Fibroblast of skin of left quadriceps (primary cell): ENCODE data around the gene SLC22A31.
"Not testable (repeated sequence)": the region's sequence is repeated elsewhere in the genome, so short reads cannot be mapped to it uniquely, and the experiment has no call there.

Experiments used
- DNase-seq, 2 experiments: peaks; one replicate each; pipeline ENCODE4 v3.0.0-alpha.2; 2013; ENCODE audit warnings: low read depth in 2 of 2

SLC22A31 gene

DNA sequence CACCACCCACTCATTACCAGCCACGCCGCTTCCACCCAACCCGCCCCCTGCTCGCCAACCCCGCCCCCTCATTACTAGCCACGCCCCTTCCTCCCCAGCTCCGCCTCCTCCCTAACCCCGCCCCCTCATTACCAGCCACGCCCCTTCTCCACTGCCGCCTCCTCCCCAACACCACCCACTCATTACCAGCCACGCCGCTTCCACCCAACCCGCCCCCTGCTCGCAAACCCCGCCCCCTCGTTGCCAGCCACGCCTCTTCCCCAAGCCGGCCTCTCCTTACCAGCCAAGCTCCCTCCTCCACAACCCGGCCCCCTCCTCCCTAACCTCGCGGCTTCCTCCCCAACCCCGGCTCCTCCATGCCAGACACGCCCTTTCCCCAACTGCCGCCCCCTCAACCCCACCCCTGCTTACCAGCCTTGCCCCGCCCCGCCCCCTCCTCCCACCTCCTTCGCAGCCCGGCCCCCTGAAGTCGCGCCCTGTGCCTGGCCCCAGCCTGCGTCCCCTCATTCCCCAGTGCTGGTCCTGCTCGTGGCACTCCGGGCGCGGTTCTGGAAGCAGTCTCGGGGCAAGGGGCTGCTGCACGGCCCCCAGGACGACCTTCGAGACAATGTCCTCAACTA, 7.3 kb downstream of the SLC22A31 start:
- peak; percentile 68 to 73 for DNase-seq

DNA sequence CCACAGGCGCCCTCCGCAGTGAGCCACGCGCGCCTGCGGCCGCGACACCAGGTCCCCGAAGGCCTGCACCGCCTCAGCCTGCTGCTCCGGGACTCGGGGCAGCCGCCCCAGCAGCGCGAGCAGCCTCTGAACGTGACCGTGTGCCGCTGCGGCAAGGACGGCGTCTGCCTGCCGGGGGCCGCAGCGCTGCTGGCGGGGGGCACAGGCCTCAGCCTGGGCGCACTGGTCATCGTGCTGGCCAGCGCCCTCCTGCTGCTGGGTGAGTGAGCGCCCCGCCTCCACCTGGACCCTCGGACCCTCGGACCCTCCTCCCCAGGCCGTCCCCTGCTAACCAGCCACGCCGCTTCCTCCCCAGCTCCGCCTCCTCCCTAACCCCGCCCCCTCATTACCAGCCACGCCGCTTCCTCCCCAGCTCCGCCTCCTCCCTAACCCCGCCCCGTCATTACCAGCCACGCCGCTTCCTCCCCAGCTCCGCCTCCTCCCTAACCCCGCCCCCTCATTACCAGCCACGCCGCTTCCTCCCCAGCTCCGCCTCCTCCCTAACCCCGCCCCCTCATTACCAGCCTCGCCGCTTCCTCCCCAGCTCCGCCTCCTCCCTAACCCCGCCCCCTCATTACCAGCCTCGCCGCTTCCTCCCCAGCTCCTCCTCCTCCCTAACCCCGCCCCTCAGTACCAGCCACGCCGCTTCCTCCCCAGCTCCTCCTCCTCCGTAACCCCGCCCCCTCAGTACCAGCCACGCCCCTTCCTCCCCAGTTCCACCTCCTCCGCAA, 8.0 kb downstream of the SLC22A31 start:
- DNase-seq, result peak; percentile 84

DNA sequence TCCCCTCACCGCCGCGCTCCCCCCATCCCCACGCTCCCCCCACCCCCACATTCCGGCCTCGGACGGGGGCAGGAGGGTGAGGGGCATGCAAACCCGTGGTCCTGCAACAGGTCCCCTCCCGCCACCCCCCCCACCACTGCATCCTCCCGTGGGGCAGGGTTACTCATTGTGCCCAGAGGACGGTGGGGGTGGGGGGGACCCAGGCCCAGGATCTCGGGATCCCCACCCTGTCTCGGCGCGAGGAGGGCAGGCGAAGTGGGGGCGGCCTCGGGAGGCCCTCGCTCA, 8.5 kb downstream of the SLC22A31 start:
- no peak for DNase-seq

DNA sequence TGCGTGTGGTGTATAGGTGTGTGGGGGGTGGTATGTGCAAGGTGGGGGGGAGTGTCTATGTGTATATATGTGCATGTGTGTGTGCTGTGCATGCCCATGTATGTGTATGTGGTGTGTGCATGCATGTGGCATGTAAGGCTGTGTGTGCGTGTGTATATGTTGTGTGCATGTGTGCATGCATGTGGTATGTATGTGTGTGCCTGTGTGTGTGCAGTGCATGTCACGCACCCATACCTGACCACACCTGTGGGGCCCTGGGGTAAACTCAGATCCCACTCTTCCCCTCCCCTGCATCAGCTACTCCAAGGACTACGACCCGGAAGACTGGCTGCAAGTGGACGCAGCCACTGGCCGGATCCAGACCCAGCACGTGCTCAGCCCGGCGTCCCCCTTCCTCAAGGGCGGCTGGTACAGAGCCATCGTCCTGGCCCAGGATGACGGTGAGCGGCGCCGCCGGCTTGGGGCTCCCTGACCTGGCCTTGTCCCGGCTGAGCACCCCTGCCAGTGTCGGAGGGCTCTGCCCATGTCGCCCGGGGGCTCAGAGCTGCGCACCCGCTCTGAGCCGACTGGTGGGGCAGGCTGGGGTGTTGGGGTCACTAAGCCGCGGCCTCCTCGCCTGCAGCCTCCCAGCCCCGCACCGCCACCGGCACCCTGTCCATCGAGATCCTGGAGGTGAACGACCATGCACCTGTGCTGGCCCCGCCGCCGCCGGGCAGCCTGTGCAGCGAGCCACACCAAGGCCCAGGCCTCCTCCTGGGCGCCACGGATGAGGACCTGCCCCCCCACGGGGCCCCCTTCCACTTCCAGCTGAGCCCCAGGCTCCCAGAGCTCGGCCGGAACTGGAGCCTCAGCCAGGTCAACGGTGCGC, 9.1 kb downstream of the SLC22A31 start:
- no peak for DNase-seq

DNA sequence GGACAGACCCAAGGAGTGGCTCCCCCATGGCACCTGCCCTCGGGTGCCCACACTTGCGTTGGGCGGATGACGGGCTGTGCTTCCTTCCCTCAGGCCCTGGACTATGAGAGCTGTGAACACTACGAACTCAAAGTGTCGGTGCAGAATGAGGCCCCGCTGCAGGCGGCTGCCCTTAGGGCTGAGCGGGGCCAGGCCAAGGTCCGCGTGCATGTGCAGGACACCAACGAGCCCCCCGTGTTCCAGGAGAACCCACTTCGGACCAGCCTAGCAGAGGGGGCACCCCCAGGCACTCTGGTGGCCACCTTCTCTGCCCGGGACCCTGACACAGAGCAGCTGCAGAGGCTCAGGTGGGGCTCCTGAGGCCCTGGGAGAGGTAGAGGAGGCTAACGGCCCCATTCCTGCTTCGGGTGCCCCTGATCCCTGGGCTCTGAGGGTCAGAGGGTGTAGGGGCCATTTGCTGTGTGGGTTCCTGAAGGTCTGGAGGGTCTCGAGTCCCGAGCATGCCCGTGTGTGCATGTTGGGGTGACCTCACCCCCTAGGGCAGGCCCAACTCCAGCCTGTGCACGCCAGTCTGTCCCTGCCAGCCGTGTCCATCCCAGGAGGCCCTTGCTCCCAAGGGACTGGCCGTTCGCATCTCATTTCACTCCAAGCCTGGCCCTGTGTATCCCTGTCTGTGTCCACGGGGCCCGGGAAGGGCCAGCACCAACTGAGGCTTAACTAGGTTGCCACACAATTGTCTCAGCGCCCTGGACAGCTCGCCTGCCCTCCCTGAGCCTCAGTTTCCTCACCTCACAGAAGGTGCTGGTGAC, 10.0 kb downstream of the SLC22A31 start:
- DNase-seq, result no peak

DNA sequence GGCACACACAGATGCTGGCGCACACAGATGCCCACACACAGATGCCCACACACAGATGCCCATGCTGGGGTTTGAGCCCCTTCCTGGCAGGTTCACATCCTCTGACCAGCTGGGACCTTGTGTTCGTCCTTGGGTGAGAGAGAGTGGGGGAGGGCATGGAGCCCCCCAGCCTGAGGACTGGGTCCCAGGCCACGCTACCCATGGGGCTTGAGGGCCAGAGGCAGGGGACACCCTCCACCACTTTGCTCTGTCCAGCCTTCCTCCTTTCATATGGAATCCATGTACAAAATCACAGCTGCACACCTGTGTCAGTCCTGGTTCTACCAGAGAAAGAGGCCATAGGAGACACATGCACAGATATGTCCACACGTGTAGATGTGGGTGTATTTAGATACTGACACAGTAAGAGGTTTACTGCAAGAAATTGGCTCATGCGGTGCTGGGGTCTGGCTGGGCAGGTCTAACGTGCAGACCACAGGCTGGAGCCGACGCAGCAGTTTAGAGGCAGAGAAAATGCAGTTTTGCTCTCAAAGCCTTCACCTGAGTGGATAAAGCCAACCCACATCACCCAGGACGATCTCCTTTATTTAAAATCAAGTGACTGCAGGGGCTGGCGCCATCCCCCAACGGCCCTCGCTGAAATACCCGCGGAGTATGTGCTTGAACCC, 10.8 kb downstream of the SLC22A31 start:
- no peak for DNase-seq

DNA sequence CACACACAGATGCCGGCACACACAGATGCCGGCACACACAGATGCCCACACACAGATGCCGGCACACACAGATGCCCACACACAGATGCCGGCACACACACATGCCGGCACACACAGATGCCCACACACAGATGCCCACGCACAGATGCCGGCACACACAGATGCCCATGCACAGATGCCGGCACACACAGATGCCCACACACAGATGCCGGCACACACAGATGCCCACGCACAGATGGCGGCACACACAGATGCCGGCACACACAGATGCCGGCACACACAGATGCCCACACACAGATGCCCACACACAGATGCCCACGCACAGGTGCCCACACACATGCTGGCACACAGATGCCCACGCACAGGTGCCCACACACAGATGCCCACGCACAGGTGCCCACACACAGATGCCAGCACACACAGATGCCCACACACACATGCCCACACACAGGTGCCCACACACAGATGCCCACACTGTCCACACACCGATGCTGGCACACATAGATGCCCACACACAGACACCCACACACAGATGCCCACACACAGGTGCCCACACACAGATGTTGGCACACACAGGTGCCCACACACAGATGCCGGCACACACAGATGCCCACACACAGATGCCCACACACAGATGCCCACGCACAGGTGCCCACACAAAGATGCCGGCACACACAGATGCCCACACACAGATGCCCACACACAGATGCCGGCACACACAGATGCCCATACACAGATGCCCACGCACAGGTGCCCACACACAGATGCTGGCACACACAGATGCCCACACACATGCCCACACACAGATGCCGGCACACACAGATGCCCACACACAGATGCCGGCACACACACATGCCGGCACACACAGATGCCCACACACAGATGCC, 11.6 kb downstream of the SLC22A31 start:
- not testable (repeated sequence) for DNase-seq

DNA sequence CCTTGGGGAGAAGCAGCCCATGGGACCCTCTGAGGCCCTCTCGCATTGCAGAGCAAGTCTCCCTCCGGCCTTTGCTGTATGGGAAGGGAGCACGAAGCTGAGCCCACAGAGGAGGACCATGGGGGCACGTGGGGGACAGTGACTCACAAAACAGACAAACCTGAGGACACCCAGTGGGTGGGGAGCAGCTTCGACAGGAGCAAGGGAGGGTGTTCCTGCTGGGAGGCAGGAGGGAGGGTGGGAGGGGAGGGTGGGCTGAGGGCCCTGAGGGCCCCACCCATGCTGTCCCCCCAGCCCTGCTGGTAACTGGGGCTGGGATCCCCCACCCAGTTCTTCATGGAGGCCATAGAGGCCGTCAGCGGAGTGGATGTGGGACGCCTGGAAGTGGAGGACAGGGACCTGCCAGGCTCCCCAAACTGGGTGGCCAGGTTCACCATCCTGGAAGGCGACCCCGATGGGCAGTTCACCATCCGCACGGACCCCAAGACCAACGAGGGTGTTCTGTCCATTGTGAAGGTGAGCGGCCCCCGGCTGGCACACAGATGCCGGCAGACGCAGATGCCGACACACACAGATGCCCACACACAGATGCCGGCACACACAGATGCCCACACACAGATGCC, 12.5 kb downstream of the SLC22A31 start:
- no peak for DNase-seq

DNA sequence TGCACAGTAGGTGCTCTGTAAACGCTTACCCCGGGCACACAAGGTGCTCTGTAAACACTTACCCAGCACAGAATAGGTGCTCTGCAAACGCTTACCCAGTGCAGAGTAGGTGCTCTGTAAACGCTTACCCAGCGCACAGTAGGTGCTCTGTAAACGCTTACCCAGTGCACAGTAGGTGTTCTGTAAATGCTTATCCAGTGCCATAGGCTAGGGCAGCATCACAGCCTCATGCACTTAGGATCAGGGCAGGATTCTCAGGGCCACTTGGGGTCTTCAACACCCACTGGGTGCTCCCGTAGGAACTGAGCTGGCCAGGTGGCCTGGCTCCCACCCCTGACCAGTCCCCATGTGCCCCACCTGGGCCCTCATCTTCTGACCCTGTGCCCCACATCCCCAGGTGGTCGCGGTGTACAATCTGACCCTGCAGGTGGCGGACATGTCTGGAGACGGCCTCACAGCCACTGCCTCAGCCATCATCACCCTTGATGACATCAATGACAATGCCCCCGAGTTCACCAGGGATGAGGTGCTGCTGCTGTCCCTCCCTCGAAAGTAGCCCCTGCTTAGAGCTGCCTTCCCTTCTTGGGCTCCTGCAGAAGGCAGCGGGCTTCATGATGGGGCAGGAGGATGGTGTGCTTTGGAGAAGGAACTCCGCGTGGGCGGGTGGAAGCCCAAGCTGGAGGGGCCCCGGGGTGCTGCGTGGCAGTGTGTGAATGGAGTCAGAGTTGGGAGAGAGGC, 13.1 kb downstream of the SLC22A31 start:
- DNase-seq, result no peak

DNA sequence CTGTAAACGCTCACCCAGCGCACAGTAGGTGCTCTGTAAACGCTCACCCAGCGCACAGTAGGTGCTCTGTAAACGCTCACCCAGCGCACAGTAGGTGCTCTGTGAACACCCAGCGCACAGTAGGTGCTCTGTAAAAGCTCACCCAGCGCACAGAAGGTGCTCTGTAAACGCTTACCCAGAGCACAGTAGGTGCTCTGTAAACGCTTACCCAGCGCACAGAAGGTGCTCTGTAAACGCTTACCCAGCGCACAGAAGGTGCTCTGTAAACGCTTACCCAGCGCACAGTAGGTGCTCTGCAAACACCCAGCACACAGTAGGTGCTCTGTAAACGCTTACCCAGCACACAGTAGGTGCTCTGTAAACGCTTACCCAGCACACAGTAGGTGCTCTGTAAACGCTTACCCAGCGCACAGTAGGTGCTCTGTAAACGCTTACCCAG, 13.7 kb downstream of the SLC22A31 start:
- not testable (repeated sequence) for DNase-seq

DNA sequence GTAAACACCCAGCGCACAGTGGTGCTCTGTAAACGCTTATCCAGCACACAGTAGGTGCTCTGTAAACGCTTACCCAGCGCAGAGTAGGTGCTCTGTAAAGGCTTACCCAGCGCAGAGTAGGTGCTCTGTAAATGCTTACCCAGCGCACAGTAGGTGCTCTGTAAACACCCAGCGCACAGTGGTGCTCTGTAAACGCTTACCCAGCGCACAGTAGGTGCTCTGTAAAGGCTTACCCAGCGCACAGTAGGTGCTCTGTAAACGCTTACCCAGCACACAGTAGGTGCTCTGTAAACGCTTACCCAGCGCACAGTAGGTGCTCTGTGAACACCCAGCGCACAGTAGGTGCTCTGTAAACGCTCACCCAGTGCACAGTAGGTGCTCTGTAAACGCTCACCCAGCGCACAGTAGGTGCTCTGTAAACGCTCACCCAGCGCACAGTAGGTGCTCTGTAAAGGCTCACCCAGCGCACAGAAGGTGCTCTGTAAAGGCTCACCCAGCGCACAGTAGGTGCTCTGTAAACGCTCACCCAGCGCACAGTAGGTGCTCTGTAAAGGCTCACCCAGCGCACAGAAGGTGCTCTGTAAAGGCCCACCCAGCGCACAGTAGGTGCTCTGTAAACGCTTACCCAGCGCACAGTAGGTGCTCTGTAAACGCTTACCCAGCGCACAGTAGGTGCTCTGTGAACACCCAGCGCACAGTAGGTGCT, 14.3 kb downstream of the SLC22A31 start:
- not testable (repeated sequence) for DNase-seq

DNA sequence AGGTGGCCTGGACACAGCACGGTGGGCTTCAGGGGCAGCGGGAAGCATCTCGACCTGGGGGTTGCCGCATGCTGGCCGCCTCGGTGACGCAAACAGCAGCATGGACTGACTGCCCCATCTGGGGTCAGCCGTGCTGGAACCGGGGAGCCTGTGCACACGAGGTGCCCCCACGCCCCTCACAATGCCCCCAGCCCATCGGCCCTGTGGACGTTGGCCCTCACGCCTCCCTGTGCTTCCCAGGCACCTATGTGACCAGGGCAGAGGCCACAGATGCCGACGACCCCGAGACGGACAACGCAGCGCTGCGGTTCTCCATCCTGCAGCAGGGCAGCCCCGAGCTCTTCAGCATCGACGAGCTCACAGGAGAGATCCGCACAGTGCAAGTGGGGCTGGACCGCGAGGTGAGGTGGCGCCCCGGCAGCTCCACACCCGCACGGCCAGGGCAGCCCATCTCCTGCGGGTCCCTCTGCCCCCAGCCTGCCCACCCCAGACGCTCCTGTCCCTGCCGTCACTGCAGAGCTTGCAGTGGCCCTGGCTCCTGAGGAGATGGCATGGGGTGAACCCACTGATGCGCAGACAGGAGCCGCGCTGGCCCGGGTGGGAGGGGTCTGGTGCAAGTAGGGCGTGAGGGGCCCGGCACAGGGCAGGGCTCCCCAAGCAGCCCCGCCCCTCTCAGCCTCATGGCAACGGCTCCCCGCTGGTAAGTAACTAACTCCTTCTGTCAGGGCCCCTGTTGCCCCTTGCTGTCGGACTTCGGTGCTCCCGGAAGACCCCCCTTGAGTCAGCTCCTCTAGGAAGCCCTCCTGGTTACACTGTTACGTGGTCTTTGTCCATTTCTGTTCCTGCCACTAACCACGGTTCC, 15.2 kb downstream of the SLC22A31 start:
- DNase-seq, result no peak

DNA sequence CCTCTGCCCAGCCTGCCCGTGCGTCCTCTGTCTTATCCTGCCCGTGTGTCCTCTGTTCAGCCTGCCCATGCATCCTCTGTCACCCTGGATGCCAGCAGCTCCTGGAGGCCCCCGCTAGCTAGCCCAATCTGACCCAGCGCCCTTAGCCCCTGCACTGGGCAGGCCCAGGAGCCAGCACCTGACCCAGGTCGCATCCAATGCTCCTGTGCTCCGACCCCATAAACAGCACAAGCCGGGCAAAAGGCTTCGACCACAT, 15.7 kb downstream of the SLC22A31 start:
- DNase-seq, result no peak

DNA sequence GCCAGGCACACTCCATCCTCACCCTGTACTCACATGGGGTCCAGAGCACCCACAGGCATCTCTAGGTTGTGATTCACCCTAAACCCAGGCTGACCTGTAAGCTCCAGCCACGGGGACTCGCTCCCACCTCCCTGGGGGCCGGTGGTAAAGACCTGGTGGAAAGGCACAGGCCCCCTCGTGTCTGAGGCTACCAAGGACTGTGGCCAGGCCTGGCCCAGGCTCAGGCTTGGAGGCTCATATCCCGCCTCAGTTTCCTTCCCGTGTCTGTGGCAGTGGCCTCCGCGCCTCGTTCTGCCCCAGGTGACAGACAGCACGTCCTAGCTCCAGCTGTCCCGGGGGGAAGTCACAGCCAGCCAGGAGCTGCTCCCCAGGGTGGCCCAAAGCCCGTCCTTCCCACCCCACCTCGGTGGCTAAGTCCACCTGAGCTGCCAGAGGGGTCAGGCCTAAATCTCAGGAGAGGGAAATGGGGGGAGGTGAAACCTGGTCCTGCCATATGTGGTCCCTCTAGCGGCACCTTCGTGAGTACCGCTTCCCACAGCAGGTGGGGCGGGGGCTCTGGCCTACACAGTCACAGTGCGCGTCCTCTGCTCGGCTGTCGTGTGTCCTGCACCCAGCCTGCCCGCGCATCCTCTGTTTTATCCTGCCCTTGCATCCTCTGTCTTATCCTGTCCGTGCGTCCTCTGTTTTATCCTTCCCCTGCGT, 16.2 kb downstream of the SLC22A31 start:
- DNase-seq, result no peak

DNA sequence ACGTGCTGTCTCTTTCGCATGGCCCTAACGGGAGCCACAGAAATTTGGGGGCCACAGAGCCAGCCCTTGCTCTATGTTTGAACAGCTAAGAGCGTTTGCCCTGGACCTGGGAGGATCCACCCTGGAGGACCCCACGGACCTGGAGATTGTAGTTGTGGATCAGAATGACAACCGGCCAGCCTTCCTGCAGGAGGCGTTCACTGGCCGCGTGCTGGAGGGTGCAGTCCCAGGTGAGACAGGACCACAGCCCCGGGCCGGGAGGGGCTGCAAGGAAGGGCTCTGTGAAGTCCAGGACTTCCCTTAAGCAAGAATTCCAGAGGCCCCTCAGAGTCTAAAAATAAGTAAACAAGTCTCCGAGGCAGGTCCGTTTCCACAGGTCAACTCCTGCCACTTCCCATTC, 16.9 kb downstream of the SLC22A31 start:
- DNase-seq, result no peak

DNA sequence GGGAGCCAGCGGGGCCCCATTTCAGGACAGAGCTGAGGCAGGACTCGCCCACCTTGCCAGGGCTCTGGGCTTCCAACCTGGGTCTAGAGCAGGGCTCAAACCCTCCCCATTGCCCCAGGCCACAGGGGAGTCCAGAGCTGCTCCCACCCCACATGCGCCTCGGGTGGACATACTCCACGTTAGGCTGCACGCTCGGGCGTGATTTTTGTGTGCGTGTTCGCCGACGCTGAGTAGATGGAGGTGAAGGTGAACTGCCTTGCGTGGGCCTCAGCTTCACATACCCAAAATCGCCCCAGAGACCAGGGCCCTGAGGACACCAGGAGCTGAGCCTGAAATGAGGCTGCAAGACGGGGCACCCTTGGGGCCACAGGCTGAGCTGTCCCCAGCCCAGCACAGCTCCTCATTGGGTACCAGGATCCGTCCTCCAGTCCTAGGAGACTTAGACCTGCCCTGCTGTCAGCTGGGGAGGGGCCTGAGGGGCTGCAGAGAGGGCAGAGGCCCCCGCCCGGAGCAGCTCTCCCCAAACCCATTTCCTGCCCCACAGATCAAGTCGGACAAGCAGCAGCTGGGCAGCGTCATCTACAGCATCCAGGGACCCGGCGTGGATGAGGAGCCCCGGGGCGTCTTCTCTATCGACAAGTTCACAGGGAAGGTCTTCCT, 20.6 kb downstream of the SLC22A31 start:
- no peak for DNase-seq

DNA sequence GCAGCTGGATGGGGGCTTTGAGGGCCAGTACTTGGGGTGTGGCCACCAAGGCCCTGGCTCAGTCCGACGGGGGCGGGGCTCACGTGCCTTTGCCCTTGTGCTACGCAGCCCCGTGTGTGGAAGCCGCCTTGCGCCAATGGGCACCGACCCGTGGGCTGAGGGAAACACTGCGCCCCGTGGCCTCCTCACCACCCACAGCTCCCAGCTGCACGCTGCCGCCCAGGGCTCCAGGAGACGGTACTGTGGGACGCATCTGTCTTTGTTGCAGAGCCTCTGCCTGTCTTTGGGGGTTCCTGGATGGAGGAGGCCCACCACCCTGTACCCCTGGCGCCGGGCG, 21.2 kb downstream of the SLC22A31 start:
- no peak for DNase-seq
